Pons (tissue), 1 donor: Measurements from ENCODE around the gene ECT2.
"Not testable (repeated sequence)": the region's sequence is repeated elsewhere in the genome, so short reads cannot be mapped to it uniquely, and the experiment has no call there.

Experiments
- DNase-seq: peaks from one replicate; pipeline ENCODE4 v3.0.0-alpha.2; 2016; ENCODE audit warnings: low spot score

Gene ECT2

GRCh38 chr3:172866726-172867350 lies 116.3 kb downstream of the ECT2 start:
- not testable (repeated sequence) for DNase-seq

GRCh38 chr3:172868582-172869200 lies 118.2 kb downstream of the ECT2 start:
- no peak for DNase-seq

- no peak for DNase-seq
These were observed 118.8 kb downstream of the ECT2 start for GRCh38 chr3:172869368-172869771.

GRCh38 chr3:172869784-172870518 lies 119.4 kb downstream of the ECT2 start:
- DNase-seq = peak; percentile 9
